ENCODE results near the gene KCNT2.

KCNT2 gene

GRCh38 chr1:196410768-196411167 is 197.5 kb downstream of the KCNT2 start:
- H3K4me1 Mint-ChIP-seq = no peaks in the 10 kb centered on the region
- H3K4me3 Mint-ChIP-seq = no peak overlapping the region
- peaks cover 0 to 4% of the 10 kb centered on the region in 2 donors for H3K9me3 Mint-ChIP-seq

GRCh38 chr1:196409586-196409985 is 198.7 kb downstream of the KCNT2 start:
- Mint-ChIP-seq H3K4me3 (no peak overlapping the region), H3K27ac (no peak overlapping the region)

More at GRCh38 chr1:196410768-196411167, 197.5 kb downstream of the KCNT2 start:
- DNase-seq (no peak), ATAC-seq (no peak)
- H3K27ac Mint-ChIP-seq = no peak overlapping the region
- no peaks in the 10 kb centered on the region for H3K27me3 Mint-ChIP-seq

GRCh38 chr1:196407358-196408051 is 200.7 kb downstream of the KCNT2 start:
- Mint-ChIP-seq H3K27me3 (no peaks in the 10 kb centered on the region), H3K27ac (no peak overlapping the region), H3K4me3 (no peak overlapping the region), H3K4me1 (no peaks in the 10 kb centered on the region), H3K9me3 (peaks cover 0 to 4% of the 10 kb centered on the region in 2 donors)
- DNase-seq = no peak
- no peak for ATAC-seq

More at GRCh38 chr1:196409586-196409985, 198.7 kb downstream of the KCNT2 start:
- Mint-ChIP-seq H3K27me3 (no peaks in the 10 kb centered on the region), H3K4me1 (no peaks in the 10 kb centered on the region), H3K9me3 (peaks cover 0 to 4% of the 10 kb centered on the region in 2 donors)
- ATAC-seq (no peak), DNase-seq (no peak)

DNA sequence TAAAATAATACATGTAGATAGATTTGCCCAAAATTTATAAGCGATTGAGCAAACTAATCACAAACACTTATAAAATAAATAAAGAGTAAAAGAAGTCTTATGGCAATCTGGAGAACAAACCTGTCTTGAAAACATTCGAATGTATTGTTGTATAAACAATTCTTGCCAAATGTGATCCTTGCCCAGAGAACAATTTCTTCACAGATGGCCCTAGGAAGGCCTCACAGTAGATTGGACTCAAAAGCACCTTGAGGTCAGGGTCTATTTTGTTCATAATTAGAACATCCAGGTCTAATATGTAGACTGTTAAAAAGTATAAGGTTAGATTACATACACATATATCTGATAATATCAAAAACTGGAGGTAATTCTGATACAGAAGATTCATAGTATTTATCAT is 202.4 kb downstream of the KCNT2 start:
- no peak for ATAC-seq
- DNase-seq = no peak
- H3K27me3 Mint-ChIP-seq = no peaks in the 10 kb centered on the region
- peaks cover 0 to under 1% of the 10 kb centered on the region in 2 donors for H3K9me3 Mint-ChIP-seq
- H3K4me3 Mint-ChIP-seq = no peak overlapping the region
- H3K4me1 Mint-ChIP-seq = no peaks in the 10 kb centered on the region
- H3K27ac Mint-ChIP-seq = no peak overlapping the region

GRCh38 chr1:196403803-196404690 is 204.2 kb downstream of the KCNT2 start:
- no peak for DNase-seq
- Mint-ChIP-seq H3K9me3 (no peaks in the 10 kb centered on the region), H3K4me3 (no peak overlapping the region), H3K27ac (no peak overlapping the region), H3K4me1 (no peaks in the 10 kb centered on the region), H3K27me3 (no peaks in the 10 kb centered on the region)
- no peak for ATAC-seq

DNA sequence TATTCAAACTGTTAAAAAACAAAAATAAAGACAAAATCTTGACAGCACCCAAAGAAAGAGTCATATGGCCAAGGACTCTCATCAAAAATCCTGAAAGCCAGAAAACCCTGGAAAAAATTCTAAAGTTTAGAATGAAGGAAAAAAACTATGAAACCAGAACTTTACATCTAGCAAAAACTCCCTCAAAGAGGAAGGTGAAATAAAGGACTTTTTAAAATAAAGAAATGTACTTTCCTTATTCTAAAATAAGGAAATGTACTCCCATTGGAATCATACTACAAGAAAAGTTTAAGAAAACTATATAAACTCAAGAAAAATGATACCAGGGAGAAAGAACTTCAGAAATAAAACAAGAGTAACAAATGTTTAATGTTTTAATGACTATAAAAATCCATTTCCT is 206.3 kb downstream of the KCNT2 start:
- DNase-seq (no peak), ATAC-seq (no peak)
- Mint-ChIP-seq H3K9me3 (no peaks in the 10 kb centered on the region), H3K27me3 (no peaks in the 10 kb centered on the region), H3K4me1 (no peaks in the 10 kb centered on the region), H3K4me3 (no peak overlapping the region), H3K27ac (no peak overlapping the region)

GRCh38 chr1:196401452-196401833 is 206.8 kb downstream of the KCNT2 start:
- no peak overlapping the region for H3K27ac Mint-ChIP-seq
- no peak for DNase-seq
- no peaks in the 10 kb centered on the region for H3K4me1 Mint-ChIP-seq
- H3K4me3 Mint-ChIP-seq = no peak overlapping the region
- no peaks in the 10 kb centered on the region for H3K9me3 Mint-ChIP-seq
- H3K27me3 Mint-ChIP-seq = no peaks in the 10 kb centered on the region
- ATAC-seq = no peak

- Mint-ChIP-seq H3K4me1 (no peaks in the 10 kb centered on the region), H3K27ac (no peak overlapping the region), H3K27me3 (no peaks in the 10 kb centered on the region), H3K4me3 (no peak overlapping the region), H3K9me3 (no peaks in the 10 kb centered on the region)
- DNase-seq (no peak), ATAC-seq (no peak)
Measured at GRCh38 chr1:196400478-196401451, 207.5 kb downstream of the KCNT2 start.

DNA sequence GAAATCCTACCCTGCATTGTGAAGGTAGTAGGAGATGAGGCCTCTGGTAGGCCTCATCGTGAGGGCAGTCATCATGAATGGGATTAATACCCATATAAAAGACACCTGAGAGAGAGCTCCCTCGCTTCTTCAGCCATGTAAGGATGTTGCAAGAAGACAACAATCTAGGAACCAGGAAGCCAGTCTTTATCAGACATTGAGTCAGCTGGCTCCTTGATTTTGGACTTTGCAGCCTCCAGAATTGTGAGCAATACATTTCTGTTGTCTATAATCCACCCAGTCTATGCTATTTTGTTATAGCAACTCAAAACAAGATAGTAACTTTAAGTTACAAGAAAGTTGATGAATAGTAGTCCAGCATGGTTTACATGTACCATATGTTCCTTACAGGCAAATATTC is 208.5 kb downstream of the KCNT2 start:
- no peaks in the 10 kb centered on the region for H3K4me1 Mint-ChIP-seq
- no peaks in the 10 kb centered on the region for H3K9me3 Mint-ChIP-seq
- no peak overlapping the region for H3K4me3 Mint-ChIP-seq
- H3K27me3 Mint-ChIP-seq = no peaks in the 10 kb centered on the region
- ATAC-seq = no peak
- H3K27ac Mint-ChIP-seq = no peak overlapping the region
- DNase-seq = no peak

DNA sequence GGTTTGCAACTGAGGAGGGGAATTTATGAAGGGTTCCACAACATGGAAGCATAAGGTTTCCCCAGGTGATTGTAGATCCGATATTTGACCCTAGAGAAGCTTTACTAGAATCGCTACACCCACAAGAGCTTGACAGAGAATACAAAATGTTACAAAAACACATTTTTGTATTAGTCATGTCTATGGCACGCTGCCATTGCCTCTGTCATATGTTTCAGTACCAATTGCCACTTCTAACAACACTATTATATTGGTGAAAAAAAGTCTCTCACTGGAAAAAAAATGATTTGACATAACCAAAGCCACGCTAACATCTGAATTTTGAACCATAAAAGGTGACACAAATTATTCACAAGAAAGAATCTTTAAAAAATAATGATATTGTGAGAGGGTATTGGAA is 214.5 kb downstream of the KCNT2 start:
- Mint-ChIP-seq H3K27me3 (no peaks in the 10 kb centered on the region), H3K9me3 (no peaks in the 10 kb centered on the region), H3K27ac (no peak overlapping the region), H3K4me1 (no peaks in the 10 kb centered on the region), H3K4me3 (no peak overlapping the region)
- ATAC-seq = no peak
- no peak for DNase-seq

DNA sequence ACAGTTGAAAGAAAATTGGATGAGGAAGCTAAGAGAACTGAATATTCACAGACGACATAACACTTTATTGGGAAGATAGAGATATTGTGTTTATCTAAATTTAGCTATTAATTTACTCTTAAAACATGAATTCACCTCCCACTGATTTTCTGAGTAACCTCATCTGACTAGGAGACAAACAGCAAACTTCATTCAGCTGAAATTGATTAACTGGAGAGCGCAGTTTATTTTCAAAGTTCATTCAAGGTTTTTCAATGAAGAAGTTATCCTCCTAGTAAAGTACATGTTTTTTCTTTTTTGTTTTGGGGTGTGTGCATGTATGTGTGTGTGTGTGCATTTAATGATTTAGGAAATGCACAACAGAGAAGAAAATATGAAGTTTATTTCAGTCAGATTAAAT is 215.0 kb downstream of the KCNT2 start:
- Mint-ChIP-seq H3K9me3 (no peaks in the 10 kb centered on the region), H3K4me3 (no peak overlapping the region), H3K27me3 (no peaks in the 10 kb centered on the region), H3K27ac (no peak overlapping the region), H3K4me1 (no peaks in the 10 kb centered on the region)
- ATAC-seq = no peak
- no peak for DNase-seq

DNA sequence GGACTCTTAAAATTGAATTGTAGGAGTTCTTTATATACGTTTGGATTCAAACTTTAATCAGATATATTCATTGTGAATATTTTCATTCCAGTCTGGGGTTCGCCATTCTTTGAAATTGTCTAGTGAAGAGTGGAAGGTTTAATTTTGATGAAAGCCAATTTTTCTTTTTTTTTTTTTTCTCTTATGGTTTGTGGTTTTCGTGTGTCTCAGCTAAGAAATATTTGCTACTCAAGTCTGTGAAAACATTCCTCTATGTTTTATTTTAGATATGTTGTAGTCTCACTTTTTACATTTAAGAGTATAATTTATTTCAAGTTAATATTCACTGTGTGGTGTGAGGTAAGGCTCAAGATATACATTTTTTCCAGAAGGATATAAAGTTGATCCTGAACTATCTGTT is 220.5 kb downstream of the KCNT2 start:
- Mint-ChIP-seq H3K27me3 (no peaks in the 10 kb centered on the region), H3K9me3 (no peaks in the 10 kb centered on the region), H3K27ac (no peak overlapping the region), H3K4me3 (no peak overlapping the region), H3K4me1 (no peaks in the 10 kb centered on the region)
- ATAC-seq (no peak), DNase-seq (no peak)

- Mint-ChIP-seq H3K9me3 (no peaks in the 10 kb centered on the region), H3K4me1 (no peaks in the 10 kb centered on the region), H3K27me3 (no peaks in the 10 kb centered on the region), H3K27ac (no peak overlapping the region), H3K4me3 (no peak overlapping the region)
- DNase-seq (no peak), ATAC-seq (no peak)
Measured at GRCh38 chr1:196385109-196385508, 223.1 kb downstream of the KCNT2 start.

- no peak for ATAC-seq
- Mint-ChIP-seq H3K4me3 (no peak overlapping the region), H3K27ac (no peak overlapping the region), H3K9me3 (no peaks in the 10 kb centered on the region), H3K4me1 (no peaks in the 10 kb centered on the region), H3K27me3 (no peaks in the 10 kb centered on the region)
- DNase-seq = no peak
Measured at GRCh38 chr1:196382383-196382782, 225.9 kb downstream of the KCNT2 start.

- H3K4me3 Mint-ChIP-seq = no peak overlapping the region
- no peaks in the 10 kb centered on the region for H3K4me1 Mint-ChIP-seq
- no peak for ATAC-seq
- no peak for DNase-seq
- no peaks in the 10 kb centered on the region for H3K27me3 Mint-ChIP-seq
- H3K27ac Mint-ChIP-seq = no peak overlapping the region
- no peaks in the 10 kb centered on the region for H3K9me3 Mint-ChIP-seq
Measured at GRCh38 chr1:196381544-196381943, 226.7 kb downstream of the KCNT2 start.
